ENCODE results near the gene FNDC3B. TPM values are rescaled to one million over a fixed set of nuclear protein-coding genes. Genes with fewer than 3 reads are reported as not detected.

The FNDC3B gene
- total RNA-seq, 2 donors from 2014 or later = 9.2 to 17.1 TPM

- Mint-ChIP-seq H3K36me3 (peaks cover 0 to 15% of the 10 kb centered on the region in 2 donors), H3K9me3 (no peaks in the 10 kb centered on the region), H3K27ac (no peak overlapping the region)
- no peak for DNase-seq (ENCODE audit: low spot score in 2 of 2)
- no peak for ATAC-seq
These were observed 36.8 kb downstream of the FNDC3B start for GRCh38 chr3:172076212-172076611.

DNA sequence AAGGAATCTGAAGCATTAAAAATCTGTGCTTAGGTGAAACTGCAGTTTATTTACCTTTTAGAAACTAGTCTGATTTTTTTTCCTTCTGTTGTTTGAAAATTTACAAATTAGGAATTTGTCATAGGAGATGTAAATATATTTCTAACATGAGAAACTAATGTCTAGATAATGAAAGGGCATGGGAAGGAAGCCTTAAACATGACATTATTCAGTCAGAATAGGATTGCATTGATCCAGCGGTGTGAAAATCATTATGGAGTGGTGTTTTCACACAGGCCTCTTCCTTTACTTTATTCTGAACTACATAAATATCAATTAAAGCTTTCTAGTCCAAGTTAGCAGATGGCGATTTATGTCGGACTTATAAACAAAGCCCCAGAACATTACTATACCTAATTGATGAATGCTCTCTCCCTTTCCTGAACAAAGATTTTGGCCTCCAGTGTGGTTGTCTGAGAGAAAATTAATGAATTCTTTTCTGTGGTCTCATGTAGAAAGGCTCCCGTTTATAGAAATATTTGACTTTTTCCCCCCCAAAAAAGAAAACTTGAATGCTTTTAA is 37.9 kb downstream of the FNDC3B start:
- ATAC-seq = no peak
- Mint-ChIP-seq H3K27ac (no peak overlapping the region), H3K9me3 (no peaks in the 10 kb centered on the region), H3K36me3 (peaks cover 0 to 15% of the 10 kb centered on the region in 2 donors)
- DNase-seq (ENCODE audit: low spot score in 2 of 2) = no peak

GRCh38 chr3:172078244-172078643 is 38.9 kb downstream of the FNDC3B start:
- ATAC-seq (no peak), DNase-seq (ENCODE audit: low spot score in 2 of 2) (no peak)
- no peak overlapping the region for H3K27ac Mint-ChIP-seq
- H3K36me3 Mint-ChIP-seq = peaks cover 0 to 14% of the 10 kb centered on the region in 2 donors
- no peaks in the 10 kb centered on the region for H3K9me3 Mint-ChIP-seq

DNA sequence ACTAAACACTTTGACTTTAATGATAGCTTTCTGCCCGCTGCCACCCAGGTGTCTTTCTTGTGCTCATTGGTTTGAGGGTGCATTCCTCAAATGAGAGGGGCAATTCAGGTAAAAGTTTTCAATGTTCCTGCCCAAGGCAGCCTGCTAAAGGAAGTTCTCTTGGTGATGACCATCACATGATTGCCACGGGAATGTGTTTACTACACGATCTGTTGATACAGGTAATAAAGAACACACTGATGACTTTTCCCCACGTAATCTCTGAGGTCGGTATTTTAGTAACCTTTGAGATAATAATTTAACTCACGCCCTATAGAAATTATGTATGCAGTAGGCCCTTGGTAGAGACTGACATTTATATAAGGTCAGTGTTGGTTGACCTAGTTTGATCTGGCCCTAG is 39.3 kb downstream of the FNDC3B start:
- peaks cover 0 to 9% of the 10 kb centered on the region in 2 donors for H3K36me3 Mint-ChIP-seq
- no peaks in the 10 kb centered on the region for H3K9me3 Mint-ChIP-seq
- ATAC-seq (no peak), DNase-seq (ENCODE audit: low spot score in 2 of 2) (no peak)
- no peak overlapping the region for H3K27ac Mint-ChIP-seq

GRCh38 chr3:172079326-172079976 is 40.1 kb downstream of the FNDC3B start:
- no peak overlapping the region for H3K27ac Mint-ChIP-seq
- DNase-seq (ENCODE audit: low spot score in 2 of 2) = no peak
- peaks cover 0 to 6% of the 10 kb centered on the region in 2 donors for H3K36me3 Mint-ChIP-seq
- no peaks in the 10 kb centered on the region for H3K9me3 Mint-ChIP-seq
- ATAC-seq = no peak

DNA sequence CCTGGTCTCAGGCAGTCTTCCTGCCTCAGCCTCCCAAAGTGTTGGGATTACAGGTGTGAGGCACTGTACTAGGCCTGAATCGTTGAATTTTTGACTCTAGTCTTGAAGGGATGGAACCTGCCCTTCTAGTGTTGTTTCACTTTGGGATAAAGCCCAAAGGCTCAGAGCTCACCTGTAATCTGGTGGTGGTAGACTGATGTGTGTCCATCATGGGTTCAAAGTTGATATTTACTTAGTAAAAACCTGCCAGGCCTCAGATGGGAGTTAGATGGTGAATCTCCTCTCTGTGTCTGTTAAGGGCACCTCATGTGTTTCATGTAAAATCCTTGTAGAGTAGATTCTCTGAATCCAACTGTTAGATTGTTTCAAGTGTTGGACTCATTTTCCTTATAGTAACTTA is 41.1 kb downstream of the FNDC3B start:
- Mint-ChIP-seq H3K27ac (no peak overlapping the region), H3K36me3 (peaks cover 0 to 5% of the 10 kb centered on the region in 2 donors), H3K9me3 (no peaks in the 10 kb centered on the region)
- no peak for ATAC-seq
- DNase-seq (ENCODE audit: low spot score in 2 of 2) = no peak

DNA sequence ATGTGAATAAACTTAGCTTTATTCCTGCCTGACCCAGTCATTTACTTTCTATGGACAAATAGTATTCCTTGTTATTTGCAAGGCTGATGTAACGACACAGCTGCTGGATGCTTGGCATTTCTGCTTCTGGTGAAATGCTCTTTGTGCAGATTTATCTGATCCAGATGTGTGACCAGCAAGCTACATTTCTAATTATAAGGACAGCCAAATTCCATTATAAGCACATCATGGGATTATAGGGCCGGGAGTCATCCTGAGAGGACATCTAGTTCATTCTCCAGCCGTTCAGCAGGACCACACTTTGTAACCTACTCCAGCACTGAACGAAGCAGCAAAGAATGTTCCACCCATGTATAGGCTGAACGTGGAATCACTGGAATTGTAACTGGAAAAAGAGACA is 42.9 kb downstream of the FNDC3B start:
- no peaks in the 10 kb centered on the region for H3K9me3 Mint-ChIP-seq
- H3K36me3 Mint-ChIP-seq = no peaks in the 10 kb centered on the region
- H3K27ac Mint-ChIP-seq = no peak overlapping the region
- DNase-seq (ENCODE audit: low spot score in 2 of 2) = no peak
- no peak for ATAC-seq

- Mint-ChIP-seq H3K27ac (no peak overlapping the region), H3K9me3 (no peaks in the 10 kb centered on the region), H3K36me3 (no peaks in the 10 kb centered on the region)
- ATAC-seq = no peak
- DNase-seq (ENCODE audit: low spot score in 2 of 2) = no peak
These were observed 43.6 kb downstream of the FNDC3B start for GRCh38 chr3:172082820-172083513.

- Mint-ChIP-seq H3K27ac (no peak overlapping the region), H3K36me3 (no peaks in the 10 kb centered on the region), H3K9me3 (no peaks in the 10 kb centered on the region)
- ATAC-seq (no peak), DNase-seq (ENCODE audit: low spot score in 2 of 2) (no peak)
These were observed 44.6 kb downstream of the FNDC3B start for GRCh38 chr3:172083995-172084409.

DNA sequence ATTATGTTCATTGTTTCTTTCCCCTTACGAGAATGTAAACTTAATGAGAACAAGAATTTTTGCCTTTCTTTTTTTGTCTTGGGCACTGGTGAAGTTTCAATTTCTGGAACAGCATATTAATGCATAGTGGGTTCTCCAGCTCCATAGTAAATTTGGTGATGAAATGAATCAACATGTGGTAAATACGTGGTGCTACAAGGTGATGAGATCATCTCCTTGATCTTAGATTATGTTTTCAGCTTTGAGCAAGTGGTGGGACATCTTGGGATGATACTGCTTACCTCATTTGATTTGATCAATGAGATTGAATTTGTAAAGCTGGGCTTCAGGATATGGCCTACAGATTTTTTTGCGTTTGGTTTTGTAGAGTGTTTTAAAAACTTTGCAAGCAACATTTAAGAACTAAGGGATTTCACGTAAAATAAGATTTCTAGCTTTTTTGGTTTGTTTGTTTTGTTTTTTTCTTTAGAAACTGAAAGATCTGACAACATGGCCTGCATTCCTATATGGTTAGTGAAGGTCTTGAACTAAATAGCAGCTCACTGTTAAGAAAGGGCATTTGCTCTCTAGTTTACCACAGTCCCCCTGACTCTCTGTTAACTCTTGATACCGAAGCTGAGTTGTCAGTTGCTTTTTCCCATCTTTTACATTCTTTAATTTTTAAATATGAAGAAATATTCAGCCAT is 45.6 kb downstream of the FNDC3B start:
- ATAC-seq (peak; percentile 66 to 94), DNase-seq (ENCODE audit: low spot score in 2 of 2) (no peak)
- peak overlapping the region in 1 of 2 donors; percentile 32 for H3K27ac Mint-ChIP-seq
- H3K36me3 Mint-ChIP-seq = no peaks in the 10 kb centered on the region
- H3K9me3 Mint-ChIP-seq = no peaks in the 10 kb centered on the region

DNA sequence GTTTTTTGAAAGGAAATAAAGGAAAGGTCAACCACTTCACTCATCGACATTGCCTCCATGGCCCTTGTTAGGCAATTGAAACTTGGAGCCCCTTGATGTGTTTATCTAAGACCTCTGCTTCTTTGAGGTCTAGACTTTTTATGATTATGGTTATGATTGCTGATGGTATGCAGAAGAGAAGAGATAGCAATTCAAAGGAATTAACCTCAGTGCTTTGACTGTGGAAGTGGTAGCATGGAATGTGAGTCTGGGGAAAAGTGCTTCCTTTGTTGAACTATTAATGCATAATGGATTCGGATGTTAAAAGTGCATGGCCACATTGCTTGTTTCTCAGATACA is 46.1 kb downstream of the FNDC3B start:
- Mint-ChIP-seq H3K27ac (no peak overlapping the region), H3K36me3 (no peaks in the 10 kb centered on the region), H3K9me3 (no peaks in the 10 kb centered on the region)
- no peak for DNase-seq (ENCODE audit: low spot score in 2 of 2)
- ATAC-seq = no peak

GRCh38 chr3:172086071-172086470 is 46.7 kb downstream of the FNDC3B start:
- Mint-ChIP-seq H3K36me3 (no peaks in the 10 kb centered on the region), H3K9me3 (no peaks in the 10 kb centered on the region), H3K27ac (no peak overlapping the region)
- no peak for DNase-seq (ENCODE audit: low spot score in 2 of 2)
- ATAC-seq = no peak

DNA sequence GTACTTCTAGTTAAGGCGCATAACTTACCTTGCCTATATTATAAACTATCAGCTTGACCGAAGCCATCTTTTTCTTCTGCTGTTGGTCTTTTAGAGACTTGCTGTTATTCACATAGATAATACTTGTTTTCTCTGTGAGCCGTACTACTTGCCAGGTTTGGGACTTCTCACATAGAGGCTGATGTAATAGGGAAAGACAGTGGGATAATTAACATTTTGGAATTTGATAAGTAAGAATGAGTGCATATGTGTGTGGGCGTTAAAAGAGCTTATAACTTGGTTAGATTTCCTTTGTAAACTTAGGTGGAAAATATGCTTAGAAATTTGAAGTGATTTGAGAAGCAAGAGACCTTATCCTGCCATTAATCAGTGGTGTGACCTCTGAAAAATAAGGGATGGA is 47.8 kb downstream of the FNDC3B start:
- no peaks in the 10 kb centered on the region for H3K36me3 Mint-ChIP-seq
- H3K9me3 Mint-ChIP-seq = no peaks in the 10 kb centered on the region
- DNase-seq (ENCODE audit: low spot score in 2 of 2) (no peak), ATAC-seq (no peak)
- H3K27ac Mint-ChIP-seq = no peak overlapping the region

DNA sequence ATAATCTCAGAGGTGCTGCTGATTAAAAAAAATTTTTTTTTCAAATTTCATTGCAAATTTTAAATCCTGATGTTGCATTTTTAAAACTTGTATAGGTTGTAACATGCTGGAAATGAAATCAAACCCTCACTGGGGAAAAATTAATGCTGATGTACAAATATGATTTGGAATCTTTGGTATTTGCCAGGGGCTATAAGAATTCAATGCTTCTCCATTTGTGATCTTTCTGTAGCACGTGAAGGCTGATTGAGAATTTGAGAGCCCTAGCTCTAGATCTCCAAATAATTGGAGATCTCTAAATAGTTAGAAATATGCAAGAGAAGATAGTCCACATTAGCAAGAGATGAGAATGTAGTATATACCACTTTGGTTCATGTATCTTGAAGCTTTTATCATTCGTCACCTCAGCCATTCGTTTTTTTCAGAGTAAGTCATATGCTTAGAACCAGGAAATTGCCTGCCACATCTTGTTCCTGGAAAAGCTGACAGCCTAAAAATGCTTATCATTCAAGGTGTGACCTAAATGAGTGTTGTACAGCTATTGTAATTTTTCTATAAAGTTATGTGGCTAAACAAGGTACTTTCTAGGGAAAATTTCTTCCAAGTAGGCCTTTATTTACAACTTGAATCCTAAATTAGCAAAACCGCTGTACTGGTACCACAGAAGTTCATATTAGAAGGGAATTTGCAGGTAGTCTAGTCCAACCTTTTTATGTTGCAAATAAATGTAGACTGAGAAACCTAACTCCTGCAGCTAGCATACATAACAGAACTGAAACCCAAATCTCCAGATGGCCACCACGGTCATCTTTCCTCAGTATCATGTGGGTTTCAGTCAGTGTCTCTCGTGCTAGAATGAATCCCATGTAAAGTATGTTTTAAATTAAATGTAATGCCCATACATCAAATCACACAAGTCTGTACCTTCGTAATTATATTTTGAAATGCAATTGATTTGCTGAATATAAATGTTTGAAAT is 48.5 kb downstream of the FNDC3B start:
- peak; percentile 21 to 60 for ATAC-seq
- DNase-seq (ENCODE audit: low spot score in 2 of 2) = no peak
- Mint-ChIP-seq H3K36me3 (peaks cover 0 to 5% of the 10 kb centered on the region in 2 donors), H3K27ac (peak overlapping the region in 1 of 2 donors; percentile 69), H3K9me3 (no peaks in the 10 kb centered on the region)

DNA sequence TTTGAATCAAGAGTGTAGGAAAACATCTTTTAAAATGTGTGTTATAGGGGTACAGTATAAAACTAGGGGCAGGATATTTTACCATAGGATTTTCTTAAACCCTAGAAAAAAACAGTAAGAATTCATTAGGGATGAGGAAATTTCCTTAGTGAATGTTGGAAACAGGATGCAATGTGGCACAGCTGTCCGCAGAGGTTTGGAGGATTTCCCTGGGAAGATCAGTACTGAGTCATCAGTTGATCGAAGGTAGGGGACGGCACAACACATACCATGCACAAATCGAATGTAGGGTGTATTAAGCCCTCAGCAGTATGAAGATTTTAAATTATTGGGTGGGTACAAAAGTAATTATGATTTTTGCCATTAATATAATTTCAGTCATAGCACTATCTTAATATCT is 49.9 kb downstream of the FNDC3B start:
- H3K27ac Mint-ChIP-seq = no peak overlapping the region
- H3K9me3 Mint-ChIP-seq = no peaks in the 10 kb centered on the region
- no peak for DNase-seq (ENCODE audit: low spot score in 2 of 2)
- peaks cover 0 to 5% of the 10 kb centered on the region in 2 donors for H3K36me3 Mint-ChIP-seq
- no peak for ATAC-seq

GRCh38 chr3:172090035-172090434 is 50.7 kb downstream of the FNDC3B start:
- Mint-ChIP-seq H3K27ac (no peak overlapping the region), H3K36me3 (peaks cover 0 to 5% of the 10 kb centered on the region in 2 donors), H3K9me3 (no peaks in the 10 kb centered on the region)
- ATAC-seq = no peak
- no peak for DNase-seq (ENCODE audit: low spot score in 2 of 2)

Data from activated naive CD4-positive, alpha-beta T cell treated with anti-CD3 and anti-CD28 coated beads, Interleukin-2, amount 50 U/mL, for 72 hours (primary cell).